ENCODE measurements around the gene ZACN. TPM values are rescaled to one million over a fixed set of nuclear protein-coding genes. Genes with fewer than 3 reads are reported as not detected.

Gene ZACN
- total RNA-seq, 4 donors from 2014 or later, result not detected

- ATAC-seq (ENCODE audit: low FRiP score) (no peak), DNase-seq (ENCODE audit: low spot score) (no peak)
- TF ChIP-seq CTCF (IDR thresholded peaks at IDR 0.05), result no peak
Measured at GRCh38 chr17:76122431-76123190, 43.6 kb downstream of the ZACN start.

GRCh38 chr17:76123191-76123499 is 44.2 kb downstream of the ZACN start:
- no peak for ATAC-seq (ENCODE audit: low FRiP score)
- DNase-seq (ENCODE audit: low spot score), result no peak
- TF ChIP-seq CTCF (IDR thresholded peaks at IDR 0.05), result no peak

- no peak for DNase-seq (ENCODE audit: low spot score)
- TF ChIP-seq CTCF (IDR thresholded peaks at IDR 0.05), result no peak
- ATAC-seq (ENCODE audit: low FRiP score), result no peak
Measured at GRCh38 chr17:76123749-76124581, 45.0 kb downstream of the ZACN start.

GRCh38 chr17:76124582-76125390 is 45.8 kb downstream of the ZACN start:
- ATAC-seq (ENCODE audit: low FRiP score) (no peak), DNase-seq (ENCODE audit: low spot score) (no peak)
- TF ChIP-seq CTCF (IDR thresholded peaks at IDR 0.05), result no peak

- no peak for TF ChIP-seq CTCF (IDR thresholded peaks at IDR 0.05)
- DNase-seq (ENCODE audit: low spot score) (no peak), ATAC-seq (ENCODE audit: low FRiP score) (no peak)
Measured at GRCh38 chr17:76125391-76125675, 46.4 kb downstream of the ZACN start.

- ATAC-seq (ENCODE audit: low FRiP score) (no peak), DNase-seq (ENCODE audit: low spot score) (no peak)
- TF ChIP-seq CTCF (IDR thresholded peaks at IDR 0.05), result no peak
Measured at GRCh38 chr17:76125922-76126321, 46.9 kb downstream of the ZACN start.

All from omental fat pad (tissue), 4 donors.